Measurements from ENCODE around the gene NMT1.

NMT1 gene

GRCh38 chr17:45081047-45081703, 20.1 kb downstream of the NMT1 start:
- TF ChIP-seq REST (IDR thresholded peaks at IDR 0.05; ENCODE audit: insufficient read depth in 1 of 2, low read depth in 2 of 2, low read length in 2 of 2) = no peak

GRCh38 chr17:45086391-45086790, 25.3 kb downstream of the NMT1 start:
- TF ChIP-seq FOXP2 (optimal IDR thresholded peaks at IDR 0.05; ENCODE audit: borderline replicate concordance, extremely low read depth, extremely low read length, insufficient read depth) (no peak), TAF1 (IDR thresholded peaks at IDR 0.05; ENCODE audit: borderline replicate concordance, insufficient read depth, low read length) (no peak), SIN3A (IDR thresholded peaks at IDR 0.05; ENCODE audit: borderline replicate concordance, insufficient read depth, low read length) (no peak), REST (IDR thresholded peaks at IDR 0.05; ENCODE audit: insufficient read depth in 1 of 2, low read depth in 2 of 2, low read length in 2 of 2) (no peak), POLR2AphosphoS5 (IDR thresholded peaks at IDR 0.05; ENCODE audit: low read depth, low read length) (no peak)

- TF ChIP-seq TAF1 (IDR thresholded peaks at IDR 0.05; ENCODE audit: borderline replicate concordance, insufficient read depth, low read length) (no peak), SIN3A (IDR thresholded peaks at IDR 0.05; ENCODE audit: borderline replicate concordance, insufficient read depth, low read length) (no peak), REST (IDR thresholded peaks at IDR 0.05; ENCODE audit: insufficient read depth in 1 of 2, low read depth in 2 of 2, low read length in 2 of 2) (no peak), FOXP2 (optimal IDR thresholded peaks at IDR 0.05; ENCODE audit: borderline replicate concordance, extremely low read depth, extremely low read length, insufficient read depth) (no peak), POLR2AphosphoS5 (IDR thresholded peaks at IDR 0.05; ENCODE audit: low read depth, low read length) (no peak)
These were observed 25.9 kb downstream of the NMT1 start for GRCh38 chr17:45086865-45087503.

- no peak for TF ChIP-seq FOXP2 (optimal IDR thresholded peaks at IDR 0.05; ENCODE audit: borderline replicate concordance, extremely low read depth, extremely low read length, insufficient read depth)
- TF ChIP-seq POLR2AphosphoS5 (IDR thresholded peaks at IDR 0.05; ENCODE audit: low read depth, low read length) = no peak
- TF ChIP-seq SIN3A (IDR thresholded peaks at IDR 0.05; ENCODE audit: borderline replicate concordance, insufficient read depth, low read length) = no peak
- TF ChIP-seq REST (IDR thresholded peaks at IDR 0.05; ENCODE audit: insufficient read depth in 1 of 2, low read depth in 2 of 2, low read length in 2 of 2) = no peak
- TF ChIP-seq TAF1 (IDR thresholded peaks at IDR 0.05; ENCODE audit: borderline replicate concordance, insufficient read depth, low read length) = no peak
These were observed 26.4 kb downstream of the NMT1 start for GRCh38 chr17:45087504-45087975.
